Measurements from ENCODE around the gene BCL10. TPM values are rescaled to one million over a fixed set of nuclear protein-coding genes. Genes with fewer than 3 reads are reported as not detected.

The BCL10 gene
- total and polyA plus RNA-seq, 2 of the 8 experiments (the other 6 are each of a cell fraction or from before 2014, with no cell fraction given): 7.4 to 29.6 TPM

GRCh38 chr1:85283475-85284199 is 7.2 kb upstream of the BCL10 start:
- H2BK15ac ChIP-seq (ENCODE audit: low read length): no peak overlapping the region
- no peak overlapping the region for H4K5ac ChIP-seq (ENCODE audit: insufficient read length, low read depth, low read length)
- H3K9me3 ChIP-seq (ENCODE audit: insufficient read depth in 2 of 2, low read depth in 1 of 2, low read length in 1 of 2): no peaks in the 10 kb centered on the region
- H3K4me2 ChIP-seq (ENCODE audit: insufficient read depth in 1 of 2, low read depth in 2 of 2, low read length in 2 of 2): no peak overlapping the region
- FAIRE-seq (no peak), DNase-seq (ENCODE audit: low read depth in 1 of 2, low spot score in 2 of 2) (no peak)
- no peak overlapping the region for H2AFZ ChIP-seq (ENCODE audit: low read length)
- H4K8ac ChIP-seq (ENCODE audit: extremely low read depth, insufficient read depth, low read length): no peak overlapping the region; the same call in 1 of the 2 replicates
- no peak overlapping the region for H3K4ac ChIP-seq (replicated peaks; ENCODE audit: insufficient read length, low read depth, low read length)
- H3K79me2 ChIP-seq (ENCODE audit: control insufficient read depth in 1 of 2, insufficient read depth in 2 of 2, low read length in 2 of 2): no peaks in the 10 kb centered on the region
- no peak overlapping the region for H3K27ac ChIP-seq (ENCODE audit: low read depth, low read length)
- no peak overlapping the region for H3K9ac ChIP-seq (replicated peaks in 1 of 4; ENCODE audit: extremely low read depth in 1 of 4, low read depth in 3 of 4, low read length in 3 of 4)
- ChIA-PET CTCF (ENCODE audit: partially characterized antibody) (interaction anchor here (0.6 to 2.6 kb wide), 13 partner anchors 11 to 320 kb away, joined by 3 to 26 read pairs (median 4); partner anchors contain the start of gene C1orf52), POLR2A (ENCODE audit: partially characterized antibody) (interaction anchor here (0.8 to 2.2 kb wide), 4 partner anchors 7 to 301 kb away, joined by 3 to 6 read pairs (median 4); partner anchors contain the start of gene BCL10)
- no peak overlapping the region for H2BK120ac ChIP-seq (replicated peaks; ENCODE audit: low read depth, low read length)
- no peaks in the 10 kb centered on the region for H3K27me3 ChIP-seq (replicated peaks in 1 of 4; ENCODE audit: control insufficient read depth in 3 of 4, extremely low read depth in 1 of 4, insufficient read depth in 3 of 4, low read length in 3 of 4)
- no peak overlapping the region for H4K91ac ChIP-seq (replicated peaks; ENCODE audit: insufficient read length, low read length)
- no peak overlapping the region for H3K14ac ChIP-seq (ENCODE audit: insufficient read length)
- no peaks in the 10 kb centered on the region for H3K23me2 ChIP-seq (ENCODE audit: low read depth, low read length)
- H2AK5ac ChIP-seq (ENCODE audit: low read depth, low read length): no peak overlapping the region
- H2BK12ac ChIP-seq (ENCODE audit: low read depth, low read length): peak overlapping the region; percentile 39; the same call in 1 of the 2 replicates
- H3K36me3 ChIP-seq (ENCODE audit: control insufficient read depth in 2 of 4, insufficient read depth in 4 of 4, low read length in 3 of 4): no peaks in the 10 kb centered on the region
- H3K18ac ChIP-seq (ENCODE audit: extremely low read depth, low read length): no peak overlapping the region
- H4K20me1 ChIP-seq (replicated peaks in 1 of 2; ENCODE audit: control insufficient read depth in 1 of 2, insufficient read depth in 2 of 2, low read length in 2 of 2): no peaks in the 10 kb centered on the region
- 91% methylated on average over 10 of the region's 11 CpGs; no CpG with 5 or more reads in 1 of the 2 experiments for WGBS, 2 experiments (ENCODE audit: extremely low coverage in 1 of 2, insufficient coverage in 1 of 2, insufficient read length in 1 of 2, insufficient replicate concordance in 2 of 2, low coverage in 1 of 2, low lambda C conversion rate in 2 of 2, missing lambda C conversion rate in 1 of 2)
- H3K4me1 ChIP-seq (replicated peaks in 1 of 4; ENCODE audit: control insufficient read depth in 3 of 4, insufficient read depth in 4 of 4, low read length in 3 of 4): peaks cover 0 to 3% (median 1%) of the 10 kb centered on the region in 4 experiments; a peak in 3 of 7 replicates
- H3K56ac ChIP-seq (replicated peaks; ENCODE audit: insufficient read length, low read depth, low read length): no peak overlapping the region
- no peaks in the 10 kb centered on the region for H3K79me1 ChIP-seq (ENCODE audit: low read depth, low read length)
- no peak overlapping the region for H3K23ac ChIP-seq (ENCODE audit: insufficient read length)
- no peak overlapping the region for H3K4me3 ChIP-seq (ENCODE audit: extremely low read depth in 1 of 4, insufficient read depth in 2 of 4, low read depth in 3 of 4, low read length in 4 of 4)
- TF ChIP-seq CEBPB (IDR thresholded peaks at IDR 0.05; ENCODE audit: low read depth, low read length) (peak; percentile 64; the same call in 1 of the 2 replicates), SUZ12 (IDR thresholded peaks at IDR 0.05; ENCODE audit: low read length) (no peak), SIN3A (conservative IDR thresholded peaks at IDR 0.05 in 1 of 2, IDR thresholded peaks at IDR 0.05 in 1 of 2; ENCODE audit: low read depth in 1 of 2, low read length in 2 of 2) (no peak), BACH1 (IDR thresholded peaks at IDR 0.05; ENCODE audit: low read length) (no peak)
- no peak overlapping the region for H2BK20ac ChIP-seq (ENCODE audit: low read length)
- H2BK5ac ChIP-seq (ENCODE audit: low read depth, low read length): no peak overlapping the region

Measured in H1 (cell line).